Heart left ventricle (tissue), 16 donors: ENCODE results near the gene WDR82. TPM values are rescaled to one million over a fixed set of nuclear protein-coding genes. Genes with fewer than 3 reads are reported as not detected.

Source experiments
- ATAC-seq, 4 donors: fragments of 200-7000 bp; cut with Tn5 transposase; one replicate each; pipeline ENCODE4 v1.9.1; 2020 to 2022; ENCODE audit warnings: moderate library complexity in 4 of 4, mild to moderate bottlenecking in 3 of 4, moderate number of reproducible peaks in 1 of 4
- DNase-seq, 5 donors: peaks; one replicate each; pipeline ENCODE4 v3.0.0-alpha.2; 2020
- H3K27ac ChIP-seq, 12 donors: fragments of 200-600 bp; sonication (generic) in 4 of 12; one replicate each; pipeline versions ENCODE4 v1.5.0 to v1.8.0; 2016 to 2022; ENCODE audit warnings: mild to moderate bottlenecking in 2 of 12
- H3K27me3 ChIP-seq, 9 donors: fragments of 200-600 bp; sonication (generic) in 2 of 9; one replicate each; pipeline versions ENCODE4 v1.5.1 to v1.8.0; 2016 to 2022; ENCODE audit warnings: mild to moderate bottlenecking in 3 of 9
- H3K36me3 ChIP-seq, 9 donors: fragments of 200-600 bp; sonication (generic) in 2 of 9; one replicate each; pipeline versions ENCODE4 v1.5.0 to v1.8.0; 2018 to 2022; ENCODE audit warnings: mild to moderate bottlenecking in 2 of 9
- H3K4me1 ChIP-seq, 12 donors: fragments of 200-600 bp; sonication (generic) in 4 of 12; one replicate each; pipeline versions ENCODE4 v1.5.0 to v1.8.0; 2016 to 2022; ENCODE audit warnings: mild to moderate bottlenecking in 3 of 12
- H3K4me3 ChIP-seq, 12 donors: fragments of 200-600 bp; sonication (generic) in 4 of 12; one replicate each; pipeline versions ENCODE4 v1.5.0 to v1.8.0; 2017 to 2022; ENCODE audit warnings: mild to moderate bottlenecking in 9 of 12, moderate library complexity in 4 of 12
- H3K9me3 ChIP-seq, 12 donors: fragments of 200-600 bp; sonication (generic) in 4 of 12; one replicate each; pipeline versions ENCODE4 v1.5.0 to v1.8.0; 2016 to 2022; ENCODE audit warnings: mild to moderate bottlenecking in 1 of 12
- CTCF ChIP-seq, 12 donors: fragments of 200-600 bp; sonication (generic) in 4 of 12; IDR thresholded peaks; one replicate each; pipeline versions ENCODE4 v1.5.0 to v1.8.0; 2018 to 2022; ENCODE audit warnings: antibody characterized with exemption in 12 of 12, mild to moderate bottlenecking in 5 of 12
- POLR2A ChIP-seq, 2 donors: fragments of 450-650 bp; IDR thresholded peaks; one replicate each; pipeline ENCODE4 v1.6.1; 2017; ENCODE audit warnings: antibody characterized with exemption in 2 of 2, mild to moderate bottlenecking in 2 of 2, moderate library complexity in 2 of 2
- WGBS, 4 donors: extraction: QIAGEN DNeasy Blood & Tissue Kit in 2 of 4; methylation state at CpG; one replicate each; pipeline versions ENCODE4 v1.1.5 to v1.1.7; 2013 to 2018; 5-methylcytosine and 5-hydroxymethylcytosine counted together
- intact Hi-C, 10 donors: fragments of 100-400 bp; cut with DNase I; formaldehyde crosslinking; loops; one replicate each; pipeline versions ENCODE4 v1.11.1 to v1.14.2; 2022
- polyA plus RNA-seq, 2 donors: library from polyadenylated mRNA; stranded (reverse); fragments of 200-250 nt; gene quantifications; one replicate each; pipeline ENCODE4 v1.2.3, GENCODE V29; 2013
- total RNA-seq, 9 donors: library from RNA; depleted of rRNA in 2 of 9; stranded (reverse); fragments of >200 nt in 2 of 9; fragmentation: NEBNext Ultra II Directional in 3 of 9; extraction: Animal tissue kit (Norgen Biotek cat#: 25700) in 3 of 9; gene quantifications; one replicate each; pipeline versions ENCODE4 v1.1.0 to v1.2.4, GENCODE V29; 2016 to 2023
- donor health status: ischemic (EF 13 %, LVEDD 7.1; RV severe dilation, severe dysfunction).
- donor health status: healthy with polysubstance abuse.
- donor health status: DM: no; HTN: yes; CAD: no.
- donor health status: DM: no; HTN: no; CAD: no.
- donor health status: ischemic (EF 25% LVEDD 6.9; RV normal size, moderate dysfunction).
- donor health status: ischemic (EF 25% LVEDD 5.7; RV mildly dilated, moderate dysfunction).
- donor health status: healthy.
- donor health status: DM: yes; HTN: yes; CAD: no.
- donor health status: ischemic (EF 35%, LVEDD 5.7; RV mildly dilated, moderate dysfunction).
- donor health status: nonischemic (EF 11% LVEDD 7.7; RV severe dilation, severe dysfunction).
- donor health status: DM: yes; HTN: yes; CAD: no.
- donor health status: PGD.
- donor health status: ischemic (EF 29% LVEDD 5.4; RV normal size, mild dysfunction).
- donor health status: nonischemic (EF 23%, LVEDD 6.1; RV moderate dilation, normal function).

WDR82 gene
- total and polyA plus RNA-seq, 11 donors: 24.7 to 73.6 (median 61.2) TPM

- Histone ChIP-seq H3K36me3 (peaks cover 0 to 98% (median 73%) of the 10 kb centered on the region in 9 donors), H3K4me1 (peaks cover 3 to 79% (median 64%) of the 10 kb centered on the region in 12 donors), H3K4me3 (peak overlapping the region in 1 of 12 donors; percentile 35), H3K27ac (peak overlapping the region; percentile 1 to 94 (median 40)), H3K27me3 (no peaks in the 10 kb centered on the region), H3K9me3 (no peaks in the 10 kb centered on the region)
- TF ChIP-seq POLR2A (IDR thresholded peaks at IDR 0.05) (no peak), CTCF (IDR thresholded peaks at IDR 0.05) (no peak)
- intact Hi-C loops: loop anchor here in 2 of 10 donors (5.0 kb wide), 2 partner anchors 33 to 273 kb away; partner anchors contain the start of genes RPL29 (in 1 of the 2) and TWF2 (in 1 of the 2)
- ATAC-seq: peak in 3 of 4 donors; percentile 11 to 40 (median 40)
- WGBS, 4 donors: 32 to 48% (median 41%) methylated on average over 9 of the region's 9 CpGs
- DNase-seq: no peak
Measured at GRCh38 chr3:52270252-52270754, 8.1 kb downstream of the WDR82 start.

- DNase-seq: no peak
- TF ChIP-seq CTCF (IDR thresholded peaks at IDR 0.05) (no peak), POLR2A (IDR thresholded peaks at IDR 0.05) (no peak)
- no peak for ATAC-seq
- Histone ChIP-seq H3K27ac (peak overlapping the region; percentile 1 to 94 (median 40)), H3K27me3 (no peaks in the 10 kb centered on the region), H3K36me3 (peaks cover 0 to 98% (median 77%) of the 10 kb centered on the region in 9 donors), H3K4me3 (no peak overlapping the region), H3K9me3 (no peaks in the 10 kb centered on the region), H3K4me1 (peaks cover 3 to 74% (median 59%) of the 10 kb centered on the region in 12 donors)
- 47 to 58% (median 55%) methylated on average over 3 of the region's 3 CpGs for WGBS, 4 donors
- intact Hi-C loops: loop anchor here in 2 of 10 donors (5.0 kb wide), 2 partner anchors 32 to 272 kb away; partner anchors contain the start of genes RPL29 (in 1 of the 2) and TWF2 (in 1 of the 2)
Measured at GRCh38 chr3:52269776-52270175, 8.7 kb downstream of the WDR82 start.

- Histone ChIP-seq H3K27ac (peak overlapping the region in 1 of 12 donors; percentile 33), H3K4me1 (peaks cover 3 to 61% (median 43%) of the 10 kb centered on the region in 12 donors), H3K36me3 (peaks cover 0 to 99% (median 81%) of the 10 kb centered on the region in 9 donors), H3K4me3 (no peak overlapping the region), H3K27me3 (no peaks in the 10 kb centered on the region), H3K9me3 (no peaks in the 10 kb centered on the region)
- intact Hi-C loops: no loop called here
- DNase-seq: no peak
- no peak for ATAC-seq
- 57 to 71% (median 70%) methylated on average over 7 of the region's 7 CpGs for WGBS, 4 donors
- no peak for TF ChIP-seq POLR2A (IDR thresholded peaks at IDR 0.05)
Measured at GRCh38 chr3:52268036-52268435, 10.4 kb downstream of the WDR82 start.

- intact Hi-C loops: no loop called here
- Histone ChIP-seq H3K36me3 (peaks cover 7 to 100% (median 98%) of the 10 kb centered on the region in 9 donors), H3K27me3 (no peaks in the 10 kb centered on the region), H3K4me3 (no peak overlapping the region), H3K4me1 (peaks cover 3 to 38% (median 18%) of the 10 kb centered on the region in 12 donors), H3K27ac (no peak overlapping the region), H3K9me3 (no peaks in the 10 kb centered on the region)
- ATAC-seq: no peak
- no peak for DNase-seq
- WGBS, 4 donors: 92 to 98% (median 95%) methylated on average over 6 of the region's 6 CpGs
- no peak for TF ChIP-seq CTCF (IDR thresholded peaks at IDR 0.05)
- no peak for TF ChIP-seq POLR2A (IDR thresholded peaks at IDR 0.05)
Measured at GRCh38 chr3:52265387-52265786, 13.1 kb downstream of the WDR82 start.
